Stimulated activated CD8-positive, alpha-beta memory T cell treated with anti-CD3 and anti-CD28 coated beads, Interleukin-7, amount 100 ng/mL, for 24 hours (primary cell): Measurements from ENCODE around the gene ZNF574.

ENCODE experiments used
- DNase-seq: peaks from one replicate; pipeline ENCODE4 v3.0.0-alpha.2; 2020; ENCODE audit warnings: low read depth

Gene ZNF574

DNA sequence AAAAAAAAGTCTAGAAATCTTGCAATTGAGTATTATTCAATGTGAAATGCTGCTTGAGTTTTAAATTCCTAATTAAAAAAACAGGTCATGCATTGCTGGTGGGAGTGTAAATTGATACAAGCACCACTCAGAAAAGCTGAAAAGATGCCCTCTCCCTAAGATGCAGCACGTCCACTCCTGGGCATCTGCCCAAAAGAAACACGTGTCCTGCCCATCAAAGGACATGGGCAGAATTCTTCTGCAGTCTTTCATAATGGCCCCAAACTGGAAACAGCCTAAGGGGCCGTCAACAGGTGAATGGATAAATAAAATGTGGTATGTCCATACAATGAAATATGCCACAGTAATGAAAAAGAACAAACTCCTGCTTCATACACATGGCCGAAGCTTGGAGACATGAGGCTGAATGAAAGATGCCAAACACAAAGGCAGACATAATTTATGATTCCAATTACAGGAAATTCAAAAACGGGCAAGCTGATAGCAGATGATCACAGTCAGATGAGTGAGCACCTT is 48.5 kb downstream of the ZNF574 start:
- no peak for DNase-seq

DNA sequence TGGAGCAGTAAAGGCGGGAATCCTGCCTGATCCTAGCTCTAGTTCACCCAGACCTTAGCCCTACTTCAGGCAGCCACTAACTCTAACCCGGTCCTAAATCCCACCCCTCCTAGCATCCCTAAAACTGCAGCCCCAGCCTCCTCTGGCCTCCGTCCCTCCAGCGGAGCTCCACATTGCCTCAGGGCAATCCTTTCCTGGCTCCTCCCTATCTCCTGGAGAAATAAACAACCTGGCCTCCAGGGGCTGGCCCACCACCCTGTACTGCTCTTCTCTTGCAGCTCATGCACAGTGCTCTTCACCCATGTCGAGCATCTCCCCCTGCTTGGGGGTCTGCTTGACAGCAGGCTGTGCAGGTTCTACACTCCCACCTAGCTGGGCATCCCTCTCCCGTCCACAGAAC is 49.6 kb downstream of the ZNF574 start:
- no peak for DNase-seq

DNA sequence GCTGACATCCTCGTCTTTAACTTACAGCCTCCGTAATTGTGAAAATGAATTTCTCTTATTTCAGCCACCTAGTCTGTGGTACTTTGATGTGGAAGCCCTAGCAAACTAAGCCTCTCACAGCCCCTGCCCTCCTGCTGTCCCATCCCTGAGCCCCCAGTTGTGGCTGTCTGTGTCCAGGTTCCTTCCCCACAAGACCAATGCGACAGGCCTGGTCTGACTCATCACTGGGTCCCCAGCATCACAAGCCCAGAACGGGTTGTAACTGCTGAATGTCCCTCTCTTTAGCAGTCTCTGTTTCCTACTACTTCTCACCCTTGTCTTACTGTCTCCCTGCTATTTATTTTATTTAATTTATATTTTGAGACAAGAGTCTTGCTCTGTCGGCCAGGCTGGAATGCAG is 50.6 kb downstream of the ZNF574 start:
- DNase-seq: no peak

DNA sequence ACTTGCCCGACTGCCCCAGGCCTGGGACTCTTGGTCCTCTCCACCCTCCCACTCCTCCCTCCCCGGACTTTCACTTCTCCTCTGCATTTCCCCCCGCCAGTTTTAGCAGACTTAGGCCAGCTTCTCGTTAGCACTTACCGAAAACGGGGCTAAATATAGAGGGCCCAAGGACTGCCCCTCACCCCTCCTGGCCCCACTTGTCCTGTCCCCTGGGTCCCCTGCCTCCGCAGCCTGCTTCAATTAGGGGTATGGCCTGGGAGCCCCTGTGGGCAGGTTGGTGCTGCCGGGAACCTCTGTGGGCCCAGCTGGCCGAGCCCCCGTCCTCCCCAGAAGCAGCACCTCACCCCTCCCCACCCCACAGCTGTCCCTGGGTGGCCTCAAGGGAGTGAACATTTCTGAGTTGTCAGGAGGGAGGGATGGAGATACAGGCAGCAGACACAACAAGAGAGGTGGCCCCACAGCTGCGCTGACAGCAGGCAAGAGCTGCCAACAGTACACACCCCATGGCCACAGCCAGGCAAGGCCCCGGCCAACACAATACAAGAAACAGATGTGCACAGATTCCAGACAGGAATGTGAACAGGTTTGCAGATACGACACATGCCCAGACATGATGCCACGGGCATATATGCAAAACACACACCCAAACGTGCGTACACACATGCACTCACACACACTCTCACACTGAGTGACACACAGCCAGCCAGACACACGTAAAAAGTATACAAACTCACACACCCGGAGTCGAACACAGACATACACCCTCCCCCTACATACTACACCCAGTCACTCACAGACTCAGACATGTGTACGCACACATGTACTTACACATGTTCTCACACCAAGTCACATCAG is 53.7 kb downstream of the ZNF574 start:
- DNase-seq: no peak

DNA sequence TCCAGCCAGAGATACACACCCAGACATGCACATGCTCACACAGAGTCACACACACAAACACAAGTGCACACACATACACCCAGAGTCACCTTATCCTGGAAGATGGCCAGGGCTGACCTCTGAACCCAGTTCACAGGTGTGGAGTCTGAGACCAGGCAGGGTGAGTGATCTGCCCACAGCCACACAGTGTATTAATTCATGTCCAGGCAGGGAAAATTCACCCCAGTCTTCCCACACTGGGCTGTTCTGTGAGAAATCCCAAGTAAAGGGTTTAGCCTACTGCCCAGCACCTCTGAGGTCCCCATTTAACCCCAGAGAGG is 54.2 kb downstream of the ZNF574 start:
- no peak for DNase-seq
